SK-N-SH treated with all-trans-retinoic acid at 6 μM for 48 hours (cell line): Measurements from ENCODE around the gene SLC28A1.

Experiments
- ARNTL ChIP-seq: fragments of 450-650 bp; formaldehyde crosslinking; IDR thresholded peaks from 2 replicates; pipeline ENCODE4 v1.5.0; 2020; ENCODE audit warnings: low read depth, mild to moderate bottlenecking, moderate library complexity, borderline replicate concordance
- ESRRG ChIP-seq: fragments of 250-450 bp; sonication (Bioruptor Pico); IDR thresholded peaks from 2 replicates; pipeline ENCODE4 v1.6.1; 2021; ENCODE audit warnings: mild to moderate bottlenecking
- PPARA ChIP-seq: fragments of 250-450 bp; sonication (Bioruptor Pico); IDR thresholded peaks from 2 replicates; pipeline ENCODE4 v1.5.0; 2020; ENCODE audit warnings: mild to moderate bottlenecking, borderline replicate concordance
- RARB ChIP-seq: fragments of 250-450 bp; sonication (Bioruptor Pico); IDR thresholded peaks from 2 replicates; pipeline ENCODE4 v1.8.0; 2021; ENCODE audit warnings: mild to moderate bottlenecking, moderate library complexity
- SNAI2 ChIP-seq: fragments of 250-450 bp; sonication (Bioruptor Pico); IDR thresholded peaks from 2 replicates; pipeline ENCODE4 v1.5.0; 2020; ENCODE audit warnings: mild to moderate bottlenecking, moderate library complexity
- TOX ChIP-seq: fragments of 250-450 bp; sonication (Bioruptor Pico); IDR thresholded peaks from 2 replicates; pipeline ENCODE4 v1.8.0; 2021; ENCODE audit warnings: mild to moderate bottlenecking, moderate library complexity, borderline replicate concordance
- ZC3H10 ChIP-seq: fragments of 250-450 bp; sonication (Bioruptor Pico); IDR thresholded peaks from 2 replicates; pipeline ENCODE4 v1.5.1; 2021; ENCODE audit warnings: mild to moderate bottlenecking, moderate library complexity
- ZFP3 ChIP-seq: fragments of 250-450 bp; sonication (Bioruptor Pico); IDR thresholded peaks from 2 replicates; pipeline ENCODE4 v1.5.0; 2020; ENCODE audit warnings: mild to moderate bottlenecking, moderate library complexity
- ZNF565 ChIP-seq: fragments of 450-650 bp; formaldehyde crosslinking; conservative IDR thresholded peaks from 2 replicates; pipeline ENCODE4 v1.5.0; 2020; ENCODE audit warnings: low read depth, mild to moderate bottlenecking, moderate library complexity
- ZNF70 ChIP-seq: fragments of 450-650 bp; formaldehyde crosslinking; IDR thresholded peaks from 2 replicates; pipeline ENCODE4 v1.5.0; 2020; ENCODE audit warnings: mild to moderate bottlenecking, moderate library complexity
- TF ChIP-seq, protein P1 (sequence below): fragments of 250-450 bp; sonication (Bioruptor Pico); IDR thresholded peaks from 2 replicates; pipeline ENCODE4 v1.8.0; 2020; ENCODE audit warnings: mild to moderate bottlenecking, moderate library complexity, borderline replicate concordance

DNA sequence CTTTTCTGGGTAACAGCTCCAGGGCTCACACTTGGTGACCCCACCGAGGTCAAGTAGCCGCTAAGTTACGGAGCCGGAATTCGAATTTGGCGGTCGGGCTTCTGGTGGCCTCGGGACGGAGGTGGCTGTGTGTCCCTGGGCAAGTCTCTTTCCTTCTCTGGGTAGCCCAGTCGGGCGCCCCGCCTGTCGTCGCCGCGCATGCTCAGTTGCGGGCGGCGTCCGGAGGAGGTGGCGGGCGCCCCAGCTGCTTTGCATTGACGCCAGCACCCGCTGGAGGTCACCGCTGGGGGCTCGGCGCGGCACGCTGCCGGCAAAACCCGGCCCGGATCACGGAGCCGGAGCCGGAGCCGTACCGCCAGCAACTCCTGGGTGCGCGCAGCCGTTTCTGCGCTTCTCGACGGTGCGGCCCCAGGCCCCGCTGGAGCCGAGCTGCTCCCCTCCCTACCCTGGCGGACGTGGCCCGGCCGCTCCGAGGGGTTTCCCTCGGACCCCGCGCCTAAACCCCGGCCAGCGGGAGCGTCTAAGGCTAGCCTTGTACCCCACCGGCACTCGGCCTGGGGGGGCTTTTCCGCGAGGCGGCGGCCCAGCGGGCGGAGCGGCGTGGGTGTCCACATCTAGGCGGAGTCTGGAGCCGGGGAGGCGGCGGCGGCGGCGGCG is 96.7 kb downstream of the SLC28A1 start:
- TF ChIP-seq TOX (no peak), ARNTL (no peak), ZC3H10 (CRISPR knock-in tag) (no peak), RARB (CRISPR knock-in tag) (no peak), SNAI2 (CRISPR knock-in tag) (no peak), PPARA (CRISPR knock-in tag) (no peak), ESRRG (no peak), ZFP3 (peak; percentile 55; the same call in 1 of the 2 replicates), ZNF70 (CRISPR knock-in tag) (no peak), ZNF565 (CRISPR knock-in tag) (no peak)
- TF ChIP-seq, protein P1, sequence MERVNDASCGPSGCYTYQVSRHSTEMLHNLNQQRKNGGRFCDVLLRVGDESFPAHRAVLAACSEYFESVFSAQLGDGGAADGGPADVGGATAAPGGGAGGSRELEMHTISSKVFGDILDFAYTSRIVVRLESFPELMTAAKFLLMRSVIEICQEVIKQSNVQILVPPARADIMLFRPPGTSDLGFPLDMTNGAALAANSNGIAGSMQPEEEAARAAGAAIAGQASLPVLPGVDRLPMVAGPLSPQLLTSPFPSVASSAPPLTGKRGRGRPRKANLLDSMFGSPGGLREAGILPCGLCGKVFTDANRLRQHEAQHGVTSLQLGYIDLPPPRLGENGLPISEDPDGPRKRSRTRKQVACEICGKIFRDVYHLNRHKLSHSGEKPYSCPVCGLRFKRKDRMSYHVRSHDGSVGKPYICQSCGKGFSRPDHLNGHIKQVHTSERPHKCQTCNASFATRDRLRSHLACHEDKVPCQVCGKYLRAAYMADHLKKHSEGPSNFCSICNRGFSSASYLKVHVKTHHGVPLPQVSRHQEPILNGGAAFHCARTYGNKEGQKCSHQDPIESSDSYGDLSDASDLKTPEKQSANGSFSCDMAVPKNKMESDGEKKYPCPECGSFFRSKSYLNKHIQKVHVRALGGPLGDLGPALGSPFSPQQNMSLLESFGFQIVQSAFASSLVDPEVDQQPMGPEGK (CRISPR knock-in tag) = peak; percentile 77; the same call in 1 of the 2 replicates
